ENCODE results near the gene FCMR.

Gene FCMR

GRCh38 chr1:206949208-206949607 lies 27.5 kb upstream of the FCMR start:
- TF ChIP-seq, protein P1, sequence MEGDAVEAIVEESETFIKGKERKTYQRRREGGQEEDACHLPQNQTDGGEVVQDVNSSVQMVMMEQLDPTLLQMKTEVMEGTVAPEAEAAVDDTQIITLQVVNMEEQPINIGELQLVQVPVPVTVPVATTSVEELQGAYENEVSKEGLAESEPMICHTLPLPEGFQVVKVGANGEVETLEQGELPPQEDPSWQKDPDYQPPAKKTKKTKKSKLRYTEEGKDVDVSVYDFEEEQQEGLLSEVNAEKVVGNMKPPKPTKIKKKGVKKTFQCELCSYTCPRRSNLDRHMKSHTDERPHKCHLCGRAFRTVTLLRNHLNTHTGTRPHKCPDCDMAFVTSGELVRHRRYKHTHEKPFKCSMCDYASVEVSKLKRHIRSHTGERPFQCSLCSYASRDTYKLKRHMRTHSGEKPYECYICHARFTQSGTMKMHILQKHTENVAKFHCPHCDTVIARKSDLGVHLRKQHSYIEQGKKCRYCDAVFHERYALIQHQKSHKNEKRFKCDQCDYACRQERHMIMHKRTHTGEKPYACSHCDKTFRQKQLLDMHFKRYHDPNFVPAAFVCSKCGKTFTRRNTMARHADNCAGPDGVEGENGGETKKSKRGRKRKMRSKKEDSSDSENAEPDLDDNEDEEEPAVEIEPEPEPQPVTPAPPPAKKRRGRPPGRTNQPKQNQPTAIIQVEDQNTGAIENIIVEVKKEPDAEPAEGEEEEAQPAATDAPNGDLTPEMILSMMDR (IDR thresholded peaks at IDR 0.05): no peak
- no peak overlapping the region for H3K4me3 ChIP-seq (ENCODE audit: low read depth in 1 of 2, low read length in 1 of 2)
- H3K27me3 ChIP-seq: peaks cover 41% of the 10 kb centered on the region
- no peaks in the 10 kb centered on the region for H3K9me3 ChIP-seq
- no peaks in the 10 kb centered on the region for H3K4me1 ChIP-seq (ENCODE audit: control insufficient read depth in 1 of 2, insufficient read depth in 1 of 2, low read depth in 1 of 2, low read length in 1 of 2)
- H3K36me3 ChIP-seq: no peaks in the 10 kb centered on the region
- no peak overlapping the region for H3K27ac ChIP-seq

DNA sequence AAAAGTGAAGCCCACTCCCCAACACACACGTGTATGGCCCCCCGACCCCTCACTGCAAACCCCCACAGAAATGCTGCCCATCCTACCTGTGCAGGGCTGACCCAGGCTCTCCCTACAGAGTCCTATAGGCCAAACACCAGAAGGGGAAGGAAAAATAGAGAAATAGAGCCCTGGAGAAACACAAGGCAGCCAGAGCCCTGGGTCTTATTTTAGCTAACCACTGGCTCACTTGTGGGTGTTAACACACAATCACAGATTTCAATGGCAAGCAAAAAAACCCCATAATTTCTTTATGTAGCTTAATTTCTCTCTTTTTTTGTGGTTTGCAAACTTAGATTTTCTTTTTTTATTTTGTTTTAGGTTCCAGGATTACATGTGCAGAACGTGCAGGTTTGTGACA lies 25.5 kb upstream of the FCMR start:
- no peak overlapping the region for H3K27ac ChIP-seq
- H3K27me3 ChIP-seq: peaks cover 60% of the 10 kb centered on the region
- TF ChIP-seq, protein P1 (IDR thresholded peaks at IDR 0.05): no peak
- no peaks in the 10 kb centered on the region for H3K36me3 ChIP-seq
- no peaks in the 10 kb centered on the region for H3K4me1 ChIP-seq (ENCODE audit: control insufficient read depth in 1 of 2, insufficient read depth in 1 of 2, low read depth in 1 of 2, low read length in 1 of 2)
- H3K4me3 ChIP-seq (ENCODE audit: low read depth in 1 of 2, low read length in 1 of 2): no peak overlapping the region
- H3K9me3 ChIP-seq: no peaks in the 10 kb centered on the region

GRCh38 chr1:206946261-206946660 lies 24.5 kb upstream of the FCMR start, which contains the start of gene PIGR:
TSS of gene PIGR (minus strand) at chr1:206946466. CDS start at chr1:206940531, 5,935 bp downstream.
- no peaks in the 10 kb centered on the region for H3K36me3 ChIP-seq
- TF ChIP-seq, protein P1 (IDR thresholded peaks at IDR 0.05): no peak
- no peaks in the 10 kb centered on the region for H3K4me1 ChIP-seq (ENCODE audit: control insufficient read depth in 1 of 2, insufficient read depth in 1 of 2, low read depth in 1 of 2, low read length in 1 of 2)
- no peaks in the 10 kb centered on the region for H3K9me3 ChIP-seq
- peaks cover 54% of the 10 kb centered on the region for H3K27me3 ChIP-seq
- H3K4me3 ChIP-seq (ENCODE audit: low read depth in 1 of 2, low read length in 1 of 2): no peak within 1 kb of the TSS
- no peak within 1 kb of the TSS for H3K27ac ChIP-seq

- H3K27ac ChIP-seq: no peak overlapping the region
- H3K27me3 ChIP-seq: peaks cover 51% of the 10 kb centered on the region
- no peak overlapping the region for H3K4me3 ChIP-seq (ENCODE audit: low read depth in 1 of 2, low read length in 1 of 2)
- H3K36me3 ChIP-seq: no peaks in the 10 kb centered on the region
- H3K4me1 ChIP-seq (ENCODE audit: control insufficient read depth in 1 of 2, insufficient read depth in 1 of 2, low read depth in 1 of 2, low read length in 1 of 2): no peaks in the 10 kb centered on the region
- TF ChIP-seq, protein P1 (IDR thresholded peaks at IDR 0.05): no peak
- H3K9me3 ChIP-seq: no peaks in the 10 kb centered on the region
These were observed 24.0 kb upstream of the FCMR start for GRCh38 chr1:206945779-206946178.

DNA sequence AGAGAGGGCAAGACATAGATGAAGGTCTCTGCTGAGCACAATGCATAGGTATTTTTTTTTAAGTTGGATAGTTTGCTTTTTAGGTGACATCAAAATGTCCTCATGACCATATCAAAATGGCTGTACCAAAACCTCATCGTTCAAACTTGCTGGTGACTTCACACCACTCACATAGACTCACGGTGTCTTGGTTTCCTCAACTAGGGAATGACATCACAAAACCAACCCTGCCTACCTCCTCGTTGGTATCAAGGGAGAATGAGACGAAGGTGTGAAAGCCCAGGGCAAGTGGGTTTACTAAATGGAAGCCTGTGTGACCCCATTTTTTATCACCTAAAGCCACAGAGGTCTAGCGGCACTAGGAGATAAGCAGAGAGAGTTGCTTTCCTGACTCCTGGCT lies 23.0 kb upstream of the FCMR start:
- Histone ChIP-seq H3K4me3 (ENCODE audit: low read depth in 1 of 2, low read length in 1 of 2) (no peak overlapping the region), H3K27me3 (peaks cover 46% of the 10 kb centered on the region), H3K27ac (no peak overlapping the region), H3K36me3 (no peaks in the 10 kb centered on the region), H3K4me1 (ENCODE audit: control insufficient read depth in 1 of 2, insufficient read depth in 1 of 2, low read depth in 1 of 2, low read length in 1 of 2) (no peaks in the 10 kb centered on the region), H3K9me3 (no peaks in the 10 kb centered on the region)
- TF ChIP-seq, protein P1 (IDR thresholded peaks at IDR 0.05): no peak

Data from neutrophil (primary cell).